OCI-LY3 (cell line): ENCODE data around the gene EIF2S1.

Experiments
- EZH2phosphoT487 ChIP-seq: fragments of 200-600 bp; shearing (Covaris generic); IDR thresholded peaks from 2 replicates; pipeline ENCODE4 v1.6.1; 2018; ENCODE audit warnings: antibody characterized with exemption, mixed run types, low read depth
- TF ChIP-seq, protein P1 (sequence below): fragments of 200-600, 300-600 bp; sonication (generic); IDR thresholded peaks from 2 replicates; pipeline ENCODE4 v1.5.1; 2014; ENCODE audit warnings: antibody characterized with exemption, low read length, low read depth

DNA sequence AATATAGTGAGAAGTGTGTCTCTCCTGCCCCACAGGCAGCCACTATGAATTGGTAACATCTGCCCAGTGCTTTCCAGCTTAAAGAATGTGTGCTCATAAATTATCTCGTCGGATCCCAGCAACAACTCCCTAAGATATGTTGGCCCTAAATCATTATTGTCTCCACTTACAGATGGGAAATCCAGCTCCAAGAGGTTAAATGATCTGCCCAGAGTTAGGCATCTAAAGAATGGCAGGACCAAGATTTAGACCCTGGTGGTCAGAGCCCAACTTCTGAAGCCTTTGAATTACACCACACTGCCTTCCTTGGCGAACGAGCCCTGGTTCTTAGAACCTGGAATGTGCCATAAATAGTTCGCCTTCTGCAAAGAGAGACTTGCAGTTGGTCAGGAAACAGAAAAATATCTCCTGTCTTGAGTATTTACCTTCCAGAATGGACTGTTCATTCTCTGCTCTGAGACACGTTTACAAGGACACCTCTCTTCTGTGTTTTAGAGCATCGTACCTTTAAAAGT is 72.0 kb downstream of the EIF2S1 start:
- TF ChIP-seq, protein P1, sequence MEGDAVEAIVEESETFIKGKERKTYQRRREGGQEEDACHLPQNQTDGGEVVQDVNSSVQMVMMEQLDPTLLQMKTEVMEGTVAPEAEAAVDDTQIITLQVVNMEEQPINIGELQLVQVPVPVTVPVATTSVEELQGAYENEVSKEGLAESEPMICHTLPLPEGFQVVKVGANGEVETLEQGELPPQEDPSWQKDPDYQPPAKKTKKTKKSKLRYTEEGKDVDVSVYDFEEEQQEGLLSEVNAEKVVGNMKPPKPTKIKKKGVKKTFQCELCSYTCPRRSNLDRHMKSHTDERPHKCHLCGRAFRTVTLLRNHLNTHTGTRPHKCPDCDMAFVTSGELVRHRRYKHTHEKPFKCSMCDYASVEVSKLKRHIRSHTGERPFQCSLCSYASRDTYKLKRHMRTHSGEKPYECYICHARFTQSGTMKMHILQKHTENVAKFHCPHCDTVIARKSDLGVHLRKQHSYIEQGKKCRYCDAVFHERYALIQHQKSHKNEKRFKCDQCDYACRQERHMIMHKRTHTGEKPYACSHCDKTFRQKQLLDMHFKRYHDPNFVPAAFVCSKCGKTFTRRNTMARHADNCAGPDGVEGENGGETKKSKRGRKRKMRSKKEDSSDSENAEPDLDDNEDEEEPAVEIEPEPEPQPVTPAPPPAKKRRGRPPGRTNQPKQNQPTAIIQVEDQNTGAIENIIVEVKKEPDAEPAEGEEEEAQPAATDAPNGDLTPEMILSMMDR = no peak
- TF ChIP-seq EZH2phosphoT487 = no peak
